Measurements from ENCODE around the gene GRAP. TPM values are rescaled to one million over a fixed set of nuclear protein-coding genes. Genes with fewer than 3 reads are reported as not detected.

Gene GRAP
- total RNA-seq, 1 experiment from 2014 or later = 1.5 TPM

DNA sequence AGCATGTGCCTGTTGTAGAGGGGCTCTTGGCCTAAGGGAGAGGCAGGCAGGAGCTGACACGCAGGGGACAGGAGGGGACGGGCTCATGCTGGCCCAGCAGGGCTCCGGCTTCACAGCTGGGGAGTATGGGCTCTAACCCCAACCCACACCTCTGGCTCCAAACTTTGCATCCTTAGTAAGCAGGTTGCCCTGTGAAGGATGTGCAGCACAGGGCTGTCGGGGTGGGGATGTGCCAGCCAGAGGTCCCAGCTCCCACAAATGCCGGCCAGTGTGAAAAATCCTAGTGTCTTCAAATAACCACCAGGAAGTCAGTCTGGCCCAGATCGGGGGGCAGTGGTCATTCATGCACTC is 28.2 kb downstream of the GRAP start:
- no peak for DNase-seq (ENCODE audit: low spot score)

DNA sequence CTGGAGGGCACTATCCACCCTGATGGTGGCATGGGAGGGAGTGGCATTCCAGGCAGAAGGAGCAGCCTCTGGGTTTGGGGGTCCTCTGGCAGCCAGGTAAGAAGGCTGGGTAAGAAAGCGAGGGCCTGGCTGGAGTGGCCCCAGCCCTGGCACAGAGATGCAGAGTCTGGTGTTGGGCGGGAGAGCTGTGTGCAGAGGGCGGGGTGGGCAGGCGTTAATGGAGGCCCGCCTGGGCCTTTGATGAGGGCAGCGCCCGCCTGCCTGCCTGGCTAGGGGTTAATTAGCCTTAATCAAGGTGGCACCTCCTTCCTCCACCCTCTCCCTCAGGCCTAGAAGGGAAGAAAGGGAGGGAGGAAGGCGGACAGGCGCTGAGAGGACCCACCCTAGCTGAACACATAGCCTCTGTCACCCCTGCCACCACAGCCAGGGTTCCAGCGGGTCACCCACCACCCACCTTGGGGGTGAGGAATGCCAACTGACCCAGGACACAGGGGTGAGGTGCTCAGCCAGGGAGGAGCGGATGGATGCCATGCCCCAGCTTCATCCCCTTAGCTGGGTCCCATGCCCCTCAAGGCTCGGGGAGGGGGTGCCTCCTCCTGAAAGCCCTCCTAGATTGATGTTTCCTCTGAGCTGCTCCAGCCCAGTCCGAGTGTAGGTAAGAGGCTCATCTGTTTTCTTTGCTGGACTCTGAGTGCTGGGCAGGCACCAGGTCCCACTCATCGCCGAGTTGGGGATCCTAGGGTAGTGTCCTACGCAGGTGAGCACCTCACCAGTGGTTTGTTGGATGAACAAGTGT is 28.8 kb downstream of the GRAP start:
- DNase-seq (ENCODE audit: low spot score) = no peak

DNA sequence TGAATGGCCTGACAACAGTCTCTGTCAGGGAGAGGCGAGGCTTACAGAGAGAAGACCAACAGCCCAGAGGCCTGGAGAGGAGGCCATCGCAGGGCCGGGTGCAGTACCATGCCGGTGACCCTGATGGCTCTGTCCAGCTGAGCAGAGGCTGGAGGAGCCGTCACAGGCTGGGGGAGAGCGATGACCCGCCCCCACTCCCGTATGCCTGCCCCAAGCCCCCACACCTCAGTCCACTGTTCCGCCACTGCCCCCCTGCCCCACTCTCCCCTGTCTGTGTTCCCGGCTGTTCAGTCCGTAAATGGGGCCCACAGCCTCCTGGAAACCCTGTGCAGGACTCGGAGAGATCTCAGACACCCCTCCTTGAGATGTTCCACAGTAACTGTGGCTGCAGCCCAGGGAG is 29.4 kb downstream of the GRAP start:
- DNase-seq (ENCODE audit: low spot score) = no peak

DNA sequence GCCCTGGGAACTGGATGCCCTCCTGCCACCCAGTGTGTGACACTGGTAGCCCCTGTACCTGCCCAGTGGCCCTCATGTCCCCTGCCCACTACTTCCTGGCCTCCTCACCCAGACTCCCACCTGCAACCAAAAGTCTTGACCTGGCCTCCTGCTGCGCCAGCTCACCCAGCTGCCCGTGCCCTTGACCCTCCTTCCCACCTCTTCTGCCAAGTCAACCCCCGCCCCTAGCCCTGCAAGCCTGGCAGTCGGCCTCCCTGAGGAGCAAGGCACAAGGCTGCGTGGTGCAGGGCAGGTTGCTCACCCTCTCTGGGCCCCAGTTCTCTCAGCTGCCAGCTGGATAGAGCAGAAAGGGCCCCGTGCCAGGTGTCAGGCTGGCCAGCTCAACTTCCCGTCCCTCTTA is 29.9 kb downstream of the GRAP start:
- DNase-seq (ENCODE audit: low spot score) = no peak

DNA sequence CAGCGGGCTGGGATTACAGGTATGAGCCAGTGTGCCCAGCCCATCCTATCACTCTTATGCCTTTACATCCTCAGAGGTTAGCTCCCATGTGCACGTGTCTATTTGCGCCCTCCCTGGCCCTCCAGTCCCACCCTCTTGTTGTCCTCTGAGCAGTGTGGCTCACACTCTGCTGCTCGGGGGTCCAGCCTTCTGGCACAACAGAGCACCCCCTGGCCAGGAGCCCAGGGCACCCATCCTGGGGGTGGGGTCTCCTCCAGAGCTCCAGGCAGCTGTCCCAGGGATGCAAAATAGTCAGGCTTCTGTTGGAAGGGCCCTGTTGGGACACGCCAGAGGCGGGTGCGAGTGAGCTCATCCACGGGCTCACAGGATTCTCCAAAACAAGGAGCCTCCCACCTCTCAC is 30.5 kb downstream of the GRAP start:
- DNase-seq (ENCODE audit: low spot score) = no peak

DNA sequence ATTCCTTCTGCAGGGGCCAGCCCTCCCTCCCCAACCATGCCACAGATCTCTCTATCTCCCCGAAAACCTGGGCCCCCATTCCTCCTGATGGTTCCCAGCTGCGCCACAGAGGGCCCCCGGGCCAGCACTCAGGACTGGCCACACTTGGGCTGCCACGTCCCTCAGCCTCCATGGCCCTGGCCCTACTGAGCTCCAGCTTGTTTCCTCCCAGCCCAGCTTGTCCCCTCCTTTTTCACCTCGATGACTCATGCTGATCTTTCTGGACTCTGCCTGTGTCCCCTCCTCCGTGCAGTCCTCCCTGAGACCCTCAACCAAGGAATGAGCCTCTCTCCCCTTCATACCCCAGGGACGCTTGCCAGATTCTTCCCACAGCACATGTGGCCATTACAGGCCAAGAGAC is 31.3 kb downstream of the GRAP start:
- DNase-seq (ENCODE audit: low spot score) = no peak

DNA sequence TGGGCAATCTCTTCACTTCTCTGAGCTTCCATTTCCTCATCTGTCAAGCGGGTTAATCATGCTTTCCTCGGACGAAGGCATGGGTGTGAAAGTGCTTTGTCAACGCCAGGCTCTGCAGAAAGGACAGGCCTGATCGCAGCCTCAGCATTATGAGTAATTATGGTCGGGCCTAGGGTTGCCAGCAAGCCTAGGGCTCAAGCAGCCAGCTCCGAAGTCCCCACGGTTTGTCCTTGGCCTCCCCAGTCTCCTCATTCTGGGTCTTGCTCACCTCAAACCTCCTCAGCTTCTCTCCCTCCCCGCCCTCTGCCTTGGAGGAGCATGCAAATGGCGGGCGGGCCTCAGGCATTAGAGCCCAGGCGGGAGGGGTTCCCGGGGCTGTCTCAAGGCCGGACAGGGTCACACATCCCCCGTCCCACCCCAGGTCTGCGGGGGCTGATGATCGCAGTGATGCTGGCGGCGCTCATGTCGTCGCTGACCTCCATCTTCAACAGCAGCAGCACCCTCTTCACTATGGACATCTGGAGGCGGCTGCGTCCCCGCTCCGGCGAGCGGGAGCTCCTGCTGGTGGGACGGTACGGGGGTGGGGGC is 32.0 kb downstream of the GRAP start:
- DNase-seq (ENCODE audit: low spot score) = no peak

DNA sequence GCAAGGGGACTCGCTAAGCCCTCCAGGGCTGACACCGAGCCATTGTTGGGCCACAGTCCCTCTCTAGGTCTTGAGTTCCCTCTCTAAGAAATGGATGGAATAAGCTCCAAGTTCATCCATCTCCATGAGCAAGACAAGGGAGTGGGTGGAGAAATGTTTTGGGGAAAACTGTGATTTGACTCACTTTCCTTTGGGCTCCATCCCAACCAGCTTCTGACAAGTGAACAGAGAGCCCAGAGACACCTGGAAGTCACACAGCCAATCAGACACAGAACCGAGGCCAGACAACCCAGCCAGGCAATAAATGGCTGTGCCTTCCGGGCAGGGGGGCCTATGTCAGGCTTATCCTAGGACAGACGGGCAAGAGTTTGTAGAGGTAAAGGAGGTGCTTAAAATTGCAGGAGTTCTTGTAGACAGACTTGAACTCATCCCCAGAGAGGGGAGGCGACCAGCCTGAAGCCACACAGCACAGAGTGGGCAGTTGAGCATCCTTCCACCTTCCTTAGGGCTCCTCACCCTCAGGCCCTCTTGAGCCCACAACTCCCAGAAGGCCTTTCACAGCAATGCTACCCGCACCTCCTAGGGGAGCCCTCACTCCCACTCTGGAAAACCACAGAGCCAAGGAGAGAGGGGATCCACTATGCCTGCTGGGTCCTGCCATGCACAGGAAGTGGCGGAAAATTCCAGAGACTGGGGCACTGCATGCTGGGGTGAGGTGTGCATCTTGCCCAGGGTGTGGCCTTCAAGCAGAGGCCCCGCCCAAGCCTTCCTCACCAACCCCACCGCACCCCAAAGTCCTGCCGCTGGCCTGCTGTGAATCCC is 32.7 kb downstream of the GRAP start:
- DNase-seq (ENCODE audit: low spot score) = no peak

DNA sequence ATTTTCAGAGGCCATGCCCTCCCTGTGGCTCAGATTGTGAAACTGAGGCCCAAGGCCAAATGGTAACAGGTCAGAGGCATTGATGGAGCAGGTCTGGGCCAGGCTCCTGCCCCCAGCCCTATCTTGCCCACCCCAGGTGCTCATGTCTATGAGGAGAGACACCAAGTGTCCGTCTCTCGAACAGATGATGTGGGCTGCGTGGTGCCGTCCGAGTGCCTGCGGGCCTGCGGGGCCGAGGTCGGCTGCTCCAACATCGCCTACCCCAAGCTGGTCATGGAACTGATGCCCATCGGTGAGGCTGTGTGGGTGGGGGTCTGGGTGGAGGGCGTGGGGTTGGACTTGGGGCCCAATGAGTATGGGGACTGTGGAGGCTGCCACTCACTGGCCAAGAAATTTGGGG is 33.5 kb downstream of the GRAP start:
- no peak for DNase-seq (ENCODE audit: low spot score)

DNA sequence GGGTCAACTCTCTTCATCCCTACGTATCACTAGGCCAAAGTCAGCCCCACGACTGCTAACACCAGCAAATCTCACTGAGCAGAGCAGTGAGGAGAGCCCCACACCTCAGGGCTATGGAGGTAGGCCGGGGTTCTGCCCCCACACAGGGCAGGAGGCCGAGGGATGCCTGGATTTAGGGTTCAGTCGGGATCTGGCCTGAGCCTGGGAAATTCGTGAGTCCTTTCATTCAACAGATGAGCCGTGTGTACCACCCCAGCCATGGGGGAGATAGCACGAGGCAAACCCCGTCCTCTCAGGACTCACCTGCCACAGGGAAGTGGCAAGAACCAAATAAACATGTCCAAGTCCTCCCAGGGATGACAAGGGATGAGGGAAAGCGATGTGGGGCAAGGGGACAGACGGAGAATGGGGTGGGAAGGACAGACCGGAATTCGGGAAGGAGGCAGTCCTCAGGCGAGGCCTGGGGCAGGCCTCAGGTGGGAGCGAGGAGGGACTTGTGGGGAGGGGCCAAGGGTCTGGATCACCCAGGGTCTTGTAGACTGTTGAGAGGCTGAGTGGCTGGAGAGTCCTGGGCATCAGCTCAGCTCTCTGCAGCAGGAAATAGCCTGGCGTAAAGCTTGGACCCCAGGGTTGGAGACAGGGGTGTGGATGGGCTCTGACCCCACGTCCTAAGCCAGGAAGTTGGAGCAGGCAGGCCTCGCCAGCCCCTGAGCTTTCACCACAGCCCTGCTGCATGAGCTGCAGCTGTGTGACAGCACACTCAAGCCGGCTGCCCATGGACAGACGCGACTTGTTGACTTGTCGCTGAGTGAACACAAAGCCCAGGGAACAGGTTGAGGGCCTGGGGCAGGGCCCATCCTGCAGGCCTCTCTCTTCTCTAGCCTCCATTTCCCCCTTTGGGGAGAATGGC is 34.3 kb downstream of the GRAP start:
- DNase-seq (ENCODE audit: low spot score) = no peak

DNA sequence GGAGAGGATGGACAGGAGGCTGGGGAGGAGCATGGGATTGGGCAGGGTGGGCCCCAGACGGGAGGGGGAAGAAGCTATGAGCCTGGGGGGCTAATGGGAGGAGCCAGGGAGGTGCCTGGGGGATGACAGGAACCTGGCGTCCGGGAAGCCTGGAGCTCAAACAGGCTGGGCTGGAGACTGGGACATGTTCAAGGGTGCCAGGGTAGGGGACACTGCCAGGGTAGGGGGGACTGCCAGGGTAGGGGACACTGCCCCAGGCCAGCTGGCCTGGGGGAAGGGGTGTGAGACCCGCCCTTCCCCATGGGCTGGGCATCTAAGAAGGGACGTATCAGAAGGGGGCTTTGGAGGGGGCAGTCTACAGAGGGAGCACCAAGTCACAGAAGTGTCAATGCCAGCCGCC is 35.2 kb downstream of the GRAP start:
- no peak for DNase-seq (ENCODE audit: low spot score)

DNA sequence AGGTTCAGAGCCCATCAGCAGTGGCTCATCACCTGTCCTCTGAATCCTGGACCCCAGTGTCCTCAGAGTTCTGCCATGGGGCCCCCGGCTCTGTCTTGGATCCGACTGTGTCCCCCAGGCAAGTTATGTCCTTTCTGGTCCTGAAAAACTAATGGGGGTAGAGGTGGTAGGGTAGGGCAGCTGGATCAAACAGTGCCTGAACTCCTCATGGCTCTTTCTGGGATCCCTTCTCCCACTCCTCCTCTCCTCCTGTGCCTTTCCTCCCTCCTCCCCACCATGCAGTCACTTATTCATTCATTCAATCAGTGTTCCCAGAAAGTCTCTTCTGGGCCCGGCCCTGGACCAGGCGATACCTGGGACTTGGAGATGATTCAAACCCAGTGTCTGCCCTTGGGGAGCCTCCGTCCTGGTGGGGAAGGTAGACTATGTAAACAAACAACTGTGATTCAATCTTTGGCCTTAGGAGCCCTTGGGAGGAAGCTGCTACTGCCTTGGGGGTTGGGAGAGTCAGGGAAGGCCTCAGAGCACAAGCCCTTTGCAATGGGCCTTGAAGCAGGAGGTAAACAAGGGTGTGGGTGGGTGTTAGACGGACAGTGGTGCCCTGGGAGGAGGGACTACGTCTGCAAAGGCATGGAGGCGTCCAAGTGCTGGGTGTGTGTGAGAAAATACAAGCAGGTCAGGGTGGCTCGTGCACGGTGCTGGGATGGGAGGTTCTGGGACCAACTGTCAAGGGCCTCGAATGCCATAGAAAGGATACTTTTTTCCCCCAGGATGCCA is 35.8 kb downstream of the GRAP start:
- no peak for DNase-seq (ENCODE audit: low spot score)

DNA sequence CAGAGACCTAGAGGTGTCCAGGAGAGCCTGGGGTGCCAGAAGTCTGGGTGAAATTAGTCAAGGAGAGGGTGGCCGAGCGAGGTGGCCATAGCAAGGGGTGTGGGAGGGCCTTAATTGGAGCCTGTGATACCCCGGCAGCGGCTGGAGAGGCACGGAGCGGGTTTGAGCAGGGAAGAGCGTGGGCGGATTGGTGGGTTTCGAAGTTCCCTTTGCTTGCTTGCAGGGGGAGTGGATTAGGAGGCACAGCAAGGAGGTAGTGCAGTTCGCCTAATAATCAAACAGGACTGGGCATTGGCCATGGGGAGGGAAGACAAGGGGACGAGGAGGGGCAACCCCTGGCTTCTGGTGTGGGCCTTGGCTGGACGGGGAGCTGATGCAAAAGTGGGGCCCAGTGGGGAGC is 36.8 kb downstream of the GRAP start:
- DNase-seq (ENCODE audit: low spot score) = no peak

DNA sequence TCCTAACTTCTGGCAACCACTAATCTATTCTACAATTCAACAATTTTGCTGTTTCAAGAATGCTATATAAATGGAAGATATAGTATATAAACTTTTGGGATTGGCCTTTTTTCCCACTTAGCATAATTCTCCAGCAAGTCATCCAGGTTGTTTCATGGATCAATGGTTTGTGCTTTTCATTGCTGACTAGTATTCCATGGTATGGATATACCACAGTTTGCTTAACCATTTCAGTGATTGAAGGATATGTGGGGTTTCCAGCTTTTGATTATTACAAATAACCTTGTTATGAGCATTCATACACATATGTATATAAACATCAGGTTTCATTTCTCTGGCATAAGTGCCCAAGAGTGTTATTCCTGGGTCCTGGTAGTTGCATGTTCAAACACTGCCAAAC is 40.1 kb downstream of the GRAP start:
- no peak for DNase-seq (ENCODE audit: low spot score)

DNA sequence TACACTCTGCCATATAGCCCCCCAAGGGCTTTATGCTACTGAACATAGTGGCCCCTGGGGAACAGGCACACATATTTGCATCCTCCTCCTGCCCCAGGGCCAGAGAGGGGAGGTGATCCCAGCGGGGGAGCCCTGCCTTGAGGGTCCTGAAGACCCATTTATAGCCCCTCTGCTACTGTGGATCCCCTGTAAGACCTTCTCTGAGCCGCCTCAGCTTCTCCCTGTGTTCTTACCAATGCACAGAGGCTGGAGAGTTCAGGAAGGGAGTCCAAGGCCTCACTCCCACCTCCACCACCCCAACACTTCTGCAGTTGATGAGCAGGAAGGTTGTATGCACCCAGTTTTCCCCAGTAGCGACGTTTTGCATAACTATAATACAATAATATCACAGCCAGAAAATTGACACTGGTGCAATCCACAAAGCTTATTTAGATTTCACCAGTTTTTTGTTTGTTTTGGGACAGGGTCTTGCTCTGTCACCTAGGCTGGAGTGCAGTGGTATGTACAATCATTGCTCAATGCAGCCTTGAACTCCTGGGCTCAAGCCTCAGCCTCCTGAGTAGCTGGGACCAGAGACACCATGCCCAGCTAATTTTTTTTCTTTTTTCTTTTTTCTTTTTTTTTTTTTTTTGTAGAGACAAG is 40.8 kb downstream of the GRAP start:
- no peak for DNase-seq (ENCODE audit: low spot score)

DNA sequence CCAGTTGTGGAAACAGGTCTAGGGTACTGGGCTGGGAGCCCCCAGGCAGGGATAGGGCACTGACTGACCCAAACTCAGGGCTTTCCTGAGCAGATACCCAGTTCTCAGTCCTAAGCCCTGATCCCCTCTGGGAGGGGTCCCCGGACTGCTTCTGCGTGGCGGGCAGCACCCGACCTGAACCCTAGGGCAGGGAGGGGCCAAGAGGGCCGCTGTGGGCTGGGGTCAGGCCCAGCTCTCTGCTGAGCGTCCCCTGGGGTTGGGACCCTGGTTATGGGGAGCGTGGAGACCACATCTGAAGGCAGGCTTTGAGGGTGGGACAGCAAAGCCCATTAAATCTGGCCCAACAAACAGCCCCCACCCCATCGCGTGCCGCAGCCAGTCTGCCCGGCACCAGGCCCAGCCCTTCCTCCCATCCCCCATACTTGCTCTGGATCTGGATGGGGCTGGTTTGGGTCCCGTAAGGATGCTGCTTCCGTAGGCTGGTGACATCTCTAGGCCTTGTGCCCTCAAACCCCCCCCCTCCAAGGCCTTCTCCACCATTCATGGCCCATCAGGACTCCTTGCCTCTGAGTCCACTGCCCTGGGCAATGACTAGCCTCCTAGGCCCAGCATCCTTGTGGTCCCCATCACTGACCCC is 41.5 kb downstream of the GRAP start:
- no peak for DNase-seq (ENCODE audit: low spot score)

DNA sequence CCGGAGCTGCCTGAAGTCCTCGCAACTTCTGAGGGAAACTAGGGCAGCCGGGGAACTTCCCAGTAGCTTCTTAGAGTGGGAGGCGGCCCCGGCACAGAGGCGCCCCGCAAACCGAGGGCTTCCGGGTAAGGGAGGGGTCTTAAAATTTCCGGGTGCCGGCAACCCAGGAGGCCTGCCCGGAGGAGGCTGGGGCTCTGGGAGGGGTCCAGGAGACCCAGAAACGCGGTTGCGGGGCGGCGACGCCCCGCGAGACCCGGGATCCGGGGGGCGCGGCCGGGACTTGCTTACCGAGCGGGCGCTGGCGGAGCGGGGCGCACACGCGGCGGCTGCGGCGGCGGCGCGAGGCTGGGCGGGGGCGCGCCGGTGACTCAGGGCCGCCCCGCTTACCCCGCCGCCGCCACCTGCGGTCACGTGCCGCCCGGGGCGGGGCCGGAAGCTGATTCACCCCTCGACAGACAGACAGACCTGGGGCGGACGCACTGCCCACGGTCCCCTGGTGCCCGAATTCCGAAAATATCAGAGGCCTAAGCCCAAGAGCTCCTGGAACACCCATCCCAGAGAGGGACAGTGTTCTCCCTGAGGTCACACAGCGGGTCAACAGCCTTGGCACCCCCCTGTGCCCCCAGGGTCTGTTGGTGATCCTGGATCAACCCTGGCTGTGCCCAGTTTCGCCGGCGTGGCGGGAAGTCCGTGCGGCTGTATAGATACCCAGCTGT is 42.2 kb downstream of the GRAP start, which contains the start of gene FAM83G:
FAM83G (minus strand) TSS at position 344 of the 716 bp plus-strand sequence. CDS start 723 bp downstream, outside the sequence.
- peak; percentile 70 for DNase-seq (ENCODE audit: low spot score)

DNA sequence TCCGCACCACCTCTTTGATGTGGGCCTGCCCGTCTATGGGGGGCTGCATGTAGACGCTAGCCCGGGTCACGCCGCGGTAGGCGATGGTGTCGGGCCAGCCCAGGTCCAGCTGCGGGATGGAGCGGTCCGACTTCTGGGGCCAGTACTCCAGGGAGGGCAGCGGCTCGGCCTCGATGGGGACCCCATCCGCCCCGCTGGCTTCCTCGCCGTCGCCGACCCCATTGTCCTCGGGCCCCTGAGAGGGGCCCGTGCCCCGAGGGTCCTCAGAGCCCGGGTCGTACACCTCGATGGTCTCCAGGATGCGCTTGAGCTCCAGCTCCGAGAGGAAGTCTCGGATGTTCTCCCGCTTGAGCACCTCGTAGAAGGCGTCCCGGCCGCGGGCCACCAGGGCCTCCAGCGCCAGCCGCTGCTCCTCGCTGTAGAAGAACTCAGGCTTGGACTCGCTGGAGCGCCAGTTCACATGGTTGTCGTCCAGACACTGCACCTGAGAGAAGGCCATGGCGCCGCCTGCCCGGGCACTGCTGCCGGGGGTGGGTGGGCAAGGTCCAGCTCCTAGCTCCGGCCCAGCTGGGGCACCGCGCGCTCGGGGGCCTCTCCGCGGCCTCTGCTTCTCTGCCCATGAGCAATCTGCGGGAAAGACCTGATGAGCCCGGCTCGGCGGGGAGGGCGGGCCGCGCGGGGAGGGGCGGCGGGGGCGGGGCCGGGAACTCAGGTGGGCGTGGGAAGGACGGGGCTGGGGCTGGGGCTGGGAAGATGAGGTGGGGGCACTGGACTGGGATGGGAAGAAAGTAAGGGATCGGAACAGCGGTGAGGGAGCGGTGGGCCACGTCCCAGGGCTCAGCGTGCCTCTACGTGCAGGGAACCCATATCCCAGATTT is 43.0 kb downstream of the GRAP start:
- DNase-seq (ENCODE audit: low spot score) = peak; percentile 32

Measured in HT-29 (cell line).